Suprapubic skin (tissue), 4 donors: ENCODE data around the gene NOSIP. TPM values are rescaled to one million over a fixed set of nuclear protein-coding genes. Genes with fewer than 3 reads are reported as not detected.

Experiments used
- DNase-seq, 2 donors: peaks; one replicate each; pipeline ENCODE4 v3.0.0-alpha.2; 2019; ENCODE audit warnings: low spot score in 2 of 2
- H3K27ac ChIP-seq: fragments of 200-600 bp; sonication (generic); one replicate; pipeline ENCODE4 v1.5.1; 2019
- H3K27me3 ChIP-seq: fragments of 200-600 bp; sonication (generic); one replicate; pipeline ENCODE4 v1.5.1; 2019
- H3K36me3 ChIP-seq: fragments of 200-600 bp; sonication (generic); one replicate; pipeline ENCODE4 v1.5.1; 2019
- H3K4me1 ChIP-seq: fragments of 200-600 bp; sonication (generic); one replicate; pipeline ENCODE4 v1.5.1; 2019
- H3K4me3 ChIP-seq: fragments of 200-600 bp; sonication (generic); one replicate; pipeline ENCODE4 v1.5.1; 2019; ENCODE audit warnings: mild to moderate bottlenecking
- H3K9me3 ChIP-seq: fragments of 200-600 bp; sonication (generic); one replicate; pipeline ENCODE4 v1.5.1; 2019
- EP300 ChIP-seq: sonication (generic); formaldehyde crosslinking; IDR thresholded peaks from one replicate; pipeline ENCODE4 v1.6.1; 2017; ENCODE audit warnings: antibody characterized with exemption
- POLR2A ChIP-seq, 2 donors: fragments of 450-650 bp; IDR thresholded peaks; one replicate each; pipeline ENCODE4 v1.6.1; 2017; ENCODE audit warnings: antibody characterized with exemption in 2 of 2, mild to moderate bottlenecking in 2 of 2, moderate library complexity in 2 of 2
- POLR2AphosphoS5 ChIP-seq, 3 donors: sonication (generic); formaldehyde crosslinking; IDR thresholded peaks; one replicate each; pipeline ENCODE4 v1.6.1; 2017; ENCODE audit warnings: antibody characterized with exemption in 3 of 3
- WGBS: methylation state at CpG from one replicate; pipeline ENCODE4 v1.1.5; 2018; 5-methylcytosine and 5-hydroxymethylcytosine counted together
- total RNA-seq, 4 donors: library from RNA; depleted of rRNA; stranded (reverse); fragments of >200 nt; gene quantifications; one replicate each; pipeline ENCODE4 v1.1.0, GENCODE V29; 2016
- TF ChIP-seq, protein P1 (sequence below), 2 donors: fragments of 200-600 bp in 1 of 2; fragments of 450-650 bp in 1 of 2; sonication (generic) in 1 of 2; IDR thresholded peaks; one replicate each; pipeline ENCODE4 v1.5.1; 2016 to 2019; ENCODE audit warnings: antibody characterized with exemption in 2 of 2, mild to moderate bottlenecking in 1 of 2, moderate library complexity in 1 of 2

Gene NOSIP
- total RNA-seq, 4 donors from 2014 or later, result 42.5 to 85.6 (median 68.9) TPM

DNA sequence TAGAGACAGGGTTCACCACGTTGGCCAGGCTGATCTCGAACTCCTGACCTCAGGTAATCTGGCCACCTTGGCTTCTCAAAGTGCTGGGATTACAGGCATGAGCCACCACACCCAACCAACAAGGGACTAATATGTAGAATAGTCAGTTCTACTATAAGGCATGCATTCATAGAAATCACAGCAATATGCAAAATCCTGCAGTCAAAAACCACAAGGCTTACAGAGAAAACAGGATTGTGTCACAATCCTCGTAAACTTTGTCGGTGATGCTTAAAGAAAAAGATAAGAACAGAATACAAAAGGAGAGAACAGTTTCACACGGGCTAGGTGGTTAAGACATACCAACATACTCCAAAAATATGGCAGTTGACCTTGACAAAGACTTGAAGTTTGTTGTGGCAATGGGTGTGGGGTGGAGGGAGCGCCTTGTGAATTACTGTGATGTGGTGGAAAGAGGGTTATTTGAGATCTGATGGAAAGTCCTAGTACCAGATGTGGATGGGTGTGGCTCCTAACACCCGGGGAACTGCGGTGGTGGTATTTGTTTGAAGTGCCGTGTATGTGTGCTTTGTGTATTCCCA, 12.4 kb downstream of the NOSIP start:
- Histone ChIP-seq H3K4me1 (peaks cover 43% of the 10 kb centered on the region), H3K4me3 (no peak overlapping the region), H3K27me3 (no peaks in the 10 kb centered on the region), H3K27ac (no peak overlapping the region), H3K9me3 (no peaks in the 10 kb centered on the region), H3K36me3 (no peaks in the 10 kb centered on the region)
- TF ChIP-seq EP300, result no peak
- TF ChIP-seq, protein P1, sequence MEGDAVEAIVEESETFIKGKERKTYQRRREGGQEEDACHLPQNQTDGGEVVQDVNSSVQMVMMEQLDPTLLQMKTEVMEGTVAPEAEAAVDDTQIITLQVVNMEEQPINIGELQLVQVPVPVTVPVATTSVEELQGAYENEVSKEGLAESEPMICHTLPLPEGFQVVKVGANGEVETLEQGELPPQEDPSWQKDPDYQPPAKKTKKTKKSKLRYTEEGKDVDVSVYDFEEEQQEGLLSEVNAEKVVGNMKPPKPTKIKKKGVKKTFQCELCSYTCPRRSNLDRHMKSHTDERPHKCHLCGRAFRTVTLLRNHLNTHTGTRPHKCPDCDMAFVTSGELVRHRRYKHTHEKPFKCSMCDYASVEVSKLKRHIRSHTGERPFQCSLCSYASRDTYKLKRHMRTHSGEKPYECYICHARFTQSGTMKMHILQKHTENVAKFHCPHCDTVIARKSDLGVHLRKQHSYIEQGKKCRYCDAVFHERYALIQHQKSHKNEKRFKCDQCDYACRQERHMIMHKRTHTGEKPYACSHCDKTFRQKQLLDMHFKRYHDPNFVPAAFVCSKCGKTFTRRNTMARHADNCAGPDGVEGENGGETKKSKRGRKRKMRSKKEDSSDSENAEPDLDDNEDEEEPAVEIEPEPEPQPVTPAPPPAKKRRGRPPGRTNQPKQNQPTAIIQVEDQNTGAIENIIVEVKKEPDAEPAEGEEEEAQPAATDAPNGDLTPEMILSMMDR (IDR thresholded peaks at IDR 0.05), result no peak
- TF ChIP-seq POLR2A (IDR thresholded peaks at IDR 0.05), result no peak
- no peak for TF ChIP-seq POLR2AphosphoS5 (IDR thresholded peaks at IDR 0.05)
- 34% methylated on average over 9 of the region's 9 CpGs for WGBS
- DNase-seq, result no peak

DNA sequence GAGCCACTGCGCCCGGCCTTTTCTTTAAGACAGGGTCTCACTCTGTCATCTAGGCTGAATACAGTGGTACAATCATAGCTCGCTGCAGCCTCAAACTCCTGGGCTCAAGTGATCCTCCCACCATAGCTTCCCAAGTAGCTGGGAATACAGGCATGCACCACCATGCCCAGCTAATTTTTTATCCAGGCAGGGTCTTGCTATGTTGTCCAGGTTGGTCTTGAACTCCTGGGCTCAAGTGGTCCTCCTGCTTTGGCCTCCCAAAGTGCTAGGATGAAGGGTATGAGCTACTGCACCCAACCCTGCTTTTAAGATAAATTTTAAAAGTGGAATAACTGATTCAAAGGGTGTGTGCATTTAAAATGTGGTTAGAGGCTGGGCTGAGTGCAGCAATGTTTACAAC, 14.1 kb downstream of the NOSIP start:
- Histone ChIP-seq H3K4me3 (no peak overlapping the region), H3K4me1 (peaks cover 39% of the 10 kb centered on the region), H3K9me3 (no peaks in the 10 kb centered on the region), H3K36me3 (no peaks in the 10 kb centered on the region), H3K27me3 (no peaks in the 10 kb centered on the region), H3K27ac (no peak overlapping the region)
- WGBS, result 97% methylated on average over 3 of the region's 3 CpGs
- TF ChIP-seq, protein P1 (IDR thresholded peaks at IDR 0.05), result no peak
- no peak for TF ChIP-seq POLR2AphosphoS5 (IDR thresholded peaks at IDR 0.05)
- TF ChIP-seq POLR2A (IDR thresholded peaks at IDR 0.05), result no peak
- TF ChIP-seq EP300, result no peak
- DNase-seq, result no peak

DNA sequence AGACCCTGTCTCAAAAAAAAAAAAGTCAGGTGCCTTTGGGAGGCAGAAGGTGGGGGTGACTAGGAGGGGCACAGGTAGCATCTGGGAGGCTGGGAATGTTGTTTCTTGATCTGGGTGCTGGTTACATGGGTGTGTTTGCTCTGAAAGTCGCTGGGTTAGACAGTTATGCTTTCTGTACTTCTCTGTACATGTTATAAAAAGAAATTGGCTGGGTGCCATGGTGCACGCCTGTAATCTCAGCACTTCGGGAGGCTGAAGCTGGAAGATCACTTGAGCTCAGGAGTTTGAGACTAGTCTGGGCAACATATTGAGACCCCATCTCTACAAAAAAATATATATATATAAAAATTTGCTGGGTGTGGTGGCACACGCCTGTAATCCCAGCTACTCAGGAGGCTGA, 15.1 kb downstream of the NOSIP start:
- no peak overlapping the region for H3K27ac ChIP-seq
- no peak for TF ChIP-seq EP300
- TF ChIP-seq, protein P1 (IDR thresholded peaks at IDR 0.05), result no peak
- TF ChIP-seq POLR2A (IDR thresholded peaks at IDR 0.05), result no peak
- no peak for TF ChIP-seq POLR2AphosphoS5 (IDR thresholded peaks at IDR 0.05)
- no peak overlapping the region for H3K4me3 ChIP-seq
- H3K4me1 ChIP-seq, result peaks cover 30% of the 10 kb centered on the region
- H3K9me3 ChIP-seq, result no peaks in the 10 kb centered on the region
- H3K36me3 ChIP-seq, result peaks cover 1% of the 10 kb centered on the region
- no peak for DNase-seq
- no peaks in the 10 kb centered on the region for H3K27me3 ChIP-seq
- 29% methylated on average over 4 of the region's 4 CpGs for WGBS

DNA sequence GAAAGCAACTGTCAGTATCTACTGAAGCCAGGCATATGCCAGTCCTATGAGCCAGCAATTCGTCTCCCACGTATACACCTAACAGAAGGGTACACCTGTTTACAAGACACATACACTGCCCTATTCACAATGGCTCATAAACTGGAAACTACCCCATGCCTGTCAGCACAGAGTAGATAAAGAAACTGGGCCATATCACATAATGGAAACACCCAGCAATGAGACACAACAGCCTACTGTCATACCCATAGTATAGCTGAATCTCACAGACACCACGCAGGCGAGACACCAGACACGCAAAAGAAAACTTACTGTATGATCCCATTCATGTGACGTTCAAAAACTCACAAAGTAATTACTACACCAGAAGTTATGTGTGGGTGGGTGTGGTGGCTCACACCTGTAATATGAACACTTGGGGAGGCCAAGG, 15.7 kb downstream of the NOSIP start:
- WGBS, result 86% methylated on average over 6 of the region's 6 CpGs

DNA sequence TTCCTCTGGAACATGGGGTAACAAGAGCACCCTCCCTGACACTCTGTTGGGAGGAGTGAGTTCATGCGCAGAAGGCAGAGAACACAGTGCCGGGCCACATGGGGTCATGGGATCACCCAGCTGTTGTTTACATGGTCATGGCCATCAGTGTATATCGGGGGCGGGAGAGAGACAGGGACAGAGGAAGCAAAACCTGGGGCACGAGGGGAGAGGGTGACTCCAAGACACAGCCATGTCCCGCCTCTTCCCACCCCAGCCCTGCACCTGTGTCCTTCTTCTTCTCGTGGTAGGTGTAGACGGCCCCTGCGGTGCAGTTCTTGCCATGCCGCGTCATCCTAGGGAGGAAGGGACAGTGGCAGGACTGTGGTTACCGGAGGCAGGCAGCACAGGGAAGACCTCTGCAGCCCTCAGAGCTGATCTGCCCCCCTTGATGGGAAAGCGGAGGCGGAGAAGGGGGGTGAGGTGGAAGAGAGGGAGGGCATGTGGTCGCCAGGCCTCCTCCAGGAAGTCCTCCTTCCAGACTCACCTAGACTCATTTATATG, 19.9 kb downstream of the NOSIP start:
- DNase-seq, result no peak
- TF ChIP-seq, protein P1 (IDR thresholded peaks at IDR 0.05), result no peak
- TF ChIP-seq POLR2AphosphoS5 (IDR thresholded peaks at IDR 0.05) (no peak), EP300 (no peak), POLR2A (IDR thresholded peaks at IDR 0.05) (no peak)
- Histone ChIP-seq H3K27ac (no peak overlapping the region), H3K4me3 (no peak overlapping the region), H3K9me3 (no peaks in the 10 kb centered on the region), H3K36me3 (peaks cover 48% of the 10 kb centered on the region), H3K27me3 (no peaks in the 10 kb centered on the region), H3K4me1 (peaks cover 12% of the 10 kb centered on the region)
- 71% methylated on average over 11 of the region's 15 CpGs for WGBS

More for the DNA sequence above, 15.7 kb downstream of the NOSIP start:
- TF ChIP-seq, protein P1 (IDR thresholded peaks at IDR 0.05), result no peak
- TF ChIP-seq EP300 (no peak), POLR2AphosphoS5 (IDR thresholded peaks at IDR 0.05) (no peak), POLR2A (IDR thresholded peaks at IDR 0.05) (no peak)
- no peaks in the 10 kb centered on the region for H3K27me3 ChIP-seq
- DNase-seq, result no peak
- peaks cover 8% of the 10 kb centered on the region for H3K36me3 ChIP-seq
- no peak overlapping the region for H3K27ac ChIP-seq
- H3K9me3 ChIP-seq, result no peaks in the 10 kb centered on the region
- H3K4me1 ChIP-seq, result peaks cover 26% of the 10 kb centered on the region
- H3K4me3 ChIP-seq, result no peak overlapping the region
